NOMO-1 treated with DMSO at 0.1 percent for 48 hours (cell line): ENCODE data around the gene PRLH.
A peak's percentile ranks its signal among the peaks of the same experiment; 100 is the strongest.

Experiments
- DNase-seq: peaks from one replicate; lab custom pipeline; 2025; ENCODE audit not compliant: unreplicated experiment; lab: John Stamatoyannopoulos, UW

PRLH gene

GRCh38 chr2:237563816-237564215 is 2.6 kb upstream of the PRLH start:
- no peak for DNase-seq

- DNase-seq = no peak
Measured at GRCh38 chr2:237564526-237565131, 1.7 kb upstream of the PRLH start.

- no peak for DNase-seq
Measured at GRCh38 chr2:237565974-237566373, 400 bp upstream of the PRLH start.

- no peak for DNase-seq
Measured at GRCh38 chr2:237567276-237568029, 1.1 kb downstream of the PRLH start.

- DNase-seq = no peak
Measured at GRCh38 chr2:237568121-237568660, 1.8 kb downstream of the PRLH start.

- no peak for DNase-seq
Measured at GRCh38 chr2:237569041-237569440, 2.7 kb downstream of the PRLH start.

- DNase-seq = no peak
Measured at GRCh38 chr2:237569896-237570295, 3.5 kb downstream of the PRLH start.

- DNase-seq = no peak
Measured at GRCh38 chr2:237570776-237571335, 4.5 kb downstream of the PRLH start.

- DNase-seq = no peak
Measured at GRCh38 chr2:237571551-237571950, 5.2 kb downstream of the PRLH start.

- peak; percentile 83 for DNase-seq
Measured at GRCh38 chr2:237572021-237572741, 5.8 kb downstream of the PRLH start.

GRCh38 chr2:237572742-237573101 is 6.3 kb downstream of the PRLH start:
- no peak for DNase-seq

GRCh38 chr2:237573721-237574415 is 7.5 kb downstream of the PRLH start:
- DNase-seq = no peak

GRCh38 chr2:237574467-237574866 is 8.1 kb downstream of the PRLH start:
- DNase-seq = no peak

- no peak for DNase-seq
Measured at GRCh38 chr2:237574894-237575868, 8.8 kb downstream of the PRLH start.

GRCh38 chr2:237575869-237576862 is 9.8 kb downstream of the PRLH start:
- no peak for DNase-seq

- DNase-seq = no peak
Measured at GRCh38 chr2:237576974-237577373, 10.6 kb downstream of the PRLH start.

- DNase-seq = no peak
Measured at GRCh38 chr2:237577458-237577857, 11.1 kb downstream of the PRLH start.

GRCh38 chr2:237577956-237578870 is 11.8 kb downstream of the PRLH start:
- no peak for DNase-seq
